Stomach (tissue), 4 donors: Measurements from ENCODE around the gene HOMER1.
"Not testable (repeated sequence)": the region's sequence is repeated elsewhere in the genome, so short reads cannot be mapped to it uniquely, and the experiment has no call there.

ENCODE experiments used
- EP300 ChIP-seq: sonication (generic); formaldehyde crosslinking; IDR thresholded peaks from one replicate; pipeline ENCODE4 v1.6.1; 2017; ENCODE audit warnings: antibody characterized with exemption
- POLR2A ChIP-seq, 4 donors: fragments of 450-650 bp; IDR thresholded peaks; one replicate each; pipeline ENCODE4 v1.6.1; 2016; ENCODE audit warnings: antibody characterized with exemption in 4 of 4, control low read depth in 2 of 4, mild to moderate bottlenecking in 1 of 4, moderate library complexity in 1 of 4
- POLR2AphosphoS5 ChIP-seq, 3 donors: sonication (generic); formaldehyde crosslinking; IDR thresholded peaks; one replicate each; pipeline ENCODE4 v1.6.1; 2016; ENCODE audit warnings: antibody characterized with exemption in 3 of 3

GRCh38 chr5:79385126-79385525, 128.8 kb downstream of the HOMER1 start:
- TF ChIP-seq EP300; POLR2AphosphoS5 (IDR thresholded peaks at IDR 0.05); POLR2A (IDR thresholded peaks at IDR 0.05): not testable (repeated sequence)
